WTC11 (cell line): ENCODE results near the gene PSMD4.

Experiments
- CTCF ChIP-seq: fragments of 200-600 bp; IDR thresholded peaks from 2 replicates; pipeline ENCODE4 v1.8.0; 2022; ENCODE audit warnings: antibody characterized with exemption
- FOXP1 ChIP-seq: sonication (generic); formaldehyde crosslinking; IDR thresholded peaks from 2 replicates; pipeline ENCODE4 v1.8.0; 2022; ENCODE audit warnings: missing genetic modification reagents, mild to moderate bottlenecking, moderate library complexity, borderline replicate concordance
- JUN ChIP-seq: sonication (generic); formaldehyde crosslinking; IDR thresholded peaks from 2 replicates; pipeline ENCODE4 v1.8.0; 2023; ENCODE audit warnings: mild to moderate bottlenecking, missing genetic modification reagents
- USF1 ChIP-seq: sonication (generic); formaldehyde crosslinking; IDR thresholded peaks from 2 replicates; pipeline ENCODE4 v1.8.0; 2022; ENCODE audit warnings: mild to moderate bottlenecking, missing genetic modification reagents

- TF ChIP-seq CTCF = no peak
- TF ChIP-seq FOXP1 (CRISPR knock-in tag) = no peak
- TF ChIP-seq USF1 (CRISPR knock-in tag) = no peak
- no peak for TF ChIP-seq JUN
Measured at GRCh38 chr1:151266315-151266714, 11.8 kb downstream of the PSMD4 start.
